ENCODE results near the gene SMAP2.

Gene SMAP2

GRCh38 chr1:40422630-40423263 lies 49.2 kb downstream of the SMAP2 start:
- no peak for DNase-seq

- DNase-seq: no peak
These were observed 49.7 kb downstream of the SMAP2 start for GRCh38 chr1:40423264-40423642.

DNA sequence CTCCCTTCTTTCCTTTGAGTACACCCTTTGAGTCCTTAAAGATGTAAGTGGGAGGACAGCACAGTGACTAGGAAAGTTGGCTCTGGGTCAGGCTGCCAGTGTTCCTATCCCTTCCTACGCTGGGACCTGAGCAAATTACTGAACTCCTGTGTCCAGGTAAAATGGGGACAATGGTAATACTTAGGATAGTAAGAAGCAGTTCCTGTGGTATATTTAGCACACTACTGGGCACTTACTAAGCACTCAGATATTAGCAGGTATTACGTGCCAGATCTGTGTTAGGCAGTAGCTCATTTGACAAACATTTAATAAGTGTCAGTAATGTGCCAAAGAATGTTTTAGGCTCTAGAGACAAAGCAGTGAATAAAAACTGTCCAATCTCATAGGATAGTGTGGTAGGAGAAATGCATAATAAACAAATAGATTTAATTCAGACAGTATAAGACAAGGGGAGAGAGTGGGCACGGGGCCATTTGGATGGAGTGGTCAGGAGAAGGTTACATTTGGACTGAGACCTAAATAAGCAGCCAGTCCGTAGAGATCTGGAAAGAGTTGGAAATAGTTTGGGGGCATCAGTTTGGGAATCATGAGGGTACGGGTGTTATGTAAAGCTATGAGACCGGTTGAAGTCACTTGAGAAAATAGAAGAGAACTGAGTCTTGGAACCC lies 50.6 kb downstream of the SMAP2 start:
- DNase-seq: no peak

DNA sequence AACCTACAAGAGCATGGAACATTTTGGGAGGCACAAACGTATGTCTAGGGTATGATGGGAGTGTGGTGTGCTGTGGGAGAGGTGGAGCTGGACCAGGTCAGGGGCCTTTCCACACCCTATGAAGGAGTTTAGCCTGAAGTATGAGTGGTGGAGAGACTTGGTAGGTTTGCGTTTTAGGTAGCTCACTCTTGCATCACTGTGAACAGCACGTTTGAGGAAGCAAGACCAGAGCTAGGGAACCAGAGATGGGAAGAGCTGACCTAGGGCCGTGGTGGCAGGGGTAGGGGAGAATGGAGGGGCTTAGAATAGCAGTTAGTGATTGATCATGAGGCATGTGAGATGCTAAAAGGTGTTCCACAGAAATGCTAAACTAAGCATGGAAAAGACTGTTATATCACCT lies 51.7 kb downstream of the SMAP2 start:
- DNase-seq: no peak

GRCh38 chr1:40431385-40431784 lies 57.9 kb downstream of the SMAP2 start:
- no peak for DNase-seq

GRCh38 chr1:40432644-40433390 lies 59.3 kb downstream of the SMAP2 start:
- no peak for DNase-seq

DNA sequence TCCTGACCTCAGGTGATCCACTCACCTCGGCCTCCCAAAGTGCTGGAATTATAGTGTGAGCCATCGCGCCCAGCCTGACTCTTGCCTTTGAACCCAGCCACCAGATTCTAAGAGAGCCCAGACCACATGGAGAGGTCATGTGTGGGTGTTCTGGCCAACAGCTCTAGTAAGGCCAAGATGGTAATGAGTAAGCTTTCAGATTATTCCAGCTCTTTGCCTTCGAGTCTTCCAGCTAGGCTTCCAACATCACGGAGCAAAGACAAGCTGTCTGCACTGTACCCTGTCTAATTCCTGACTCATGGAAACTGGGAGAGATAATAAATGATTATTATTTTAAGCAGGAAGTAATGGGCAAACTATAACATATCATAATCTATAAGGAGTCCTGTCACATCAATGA lies 61.9 kb downstream of the SMAP2 start:
- no peak for DNase-seq

- no peak for DNase-seq
These were observed 62.3 kb downstream of the SMAP2 start for GRCh38 chr1:40435876-40436275.

GRCh38 chr1:40438391-40439015 lies 65.0 kb downstream of the SMAP2 start:
- DNase-seq: no peak

DNA sequence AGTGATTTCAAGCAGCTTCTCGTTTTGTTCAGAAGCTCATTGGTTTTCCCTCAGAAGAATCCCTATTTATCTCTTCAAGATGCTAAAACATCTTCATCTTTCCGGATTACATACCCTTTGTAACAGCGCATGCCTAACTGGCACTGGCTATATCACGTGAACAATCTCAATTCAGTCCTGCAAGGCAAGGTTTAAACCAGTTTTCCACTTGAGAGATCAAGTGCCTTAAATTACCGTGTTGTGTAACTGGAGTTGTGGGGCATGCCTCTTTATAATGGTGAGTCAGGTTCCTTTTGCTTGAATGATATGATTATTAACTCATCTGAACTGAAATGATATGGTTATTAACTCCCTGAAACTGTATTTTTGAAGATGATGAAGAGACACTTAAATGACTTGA lies 65.7 kb downstream of the SMAP2 start:
- peak; percentile 78 for DNase-seq

DNA sequence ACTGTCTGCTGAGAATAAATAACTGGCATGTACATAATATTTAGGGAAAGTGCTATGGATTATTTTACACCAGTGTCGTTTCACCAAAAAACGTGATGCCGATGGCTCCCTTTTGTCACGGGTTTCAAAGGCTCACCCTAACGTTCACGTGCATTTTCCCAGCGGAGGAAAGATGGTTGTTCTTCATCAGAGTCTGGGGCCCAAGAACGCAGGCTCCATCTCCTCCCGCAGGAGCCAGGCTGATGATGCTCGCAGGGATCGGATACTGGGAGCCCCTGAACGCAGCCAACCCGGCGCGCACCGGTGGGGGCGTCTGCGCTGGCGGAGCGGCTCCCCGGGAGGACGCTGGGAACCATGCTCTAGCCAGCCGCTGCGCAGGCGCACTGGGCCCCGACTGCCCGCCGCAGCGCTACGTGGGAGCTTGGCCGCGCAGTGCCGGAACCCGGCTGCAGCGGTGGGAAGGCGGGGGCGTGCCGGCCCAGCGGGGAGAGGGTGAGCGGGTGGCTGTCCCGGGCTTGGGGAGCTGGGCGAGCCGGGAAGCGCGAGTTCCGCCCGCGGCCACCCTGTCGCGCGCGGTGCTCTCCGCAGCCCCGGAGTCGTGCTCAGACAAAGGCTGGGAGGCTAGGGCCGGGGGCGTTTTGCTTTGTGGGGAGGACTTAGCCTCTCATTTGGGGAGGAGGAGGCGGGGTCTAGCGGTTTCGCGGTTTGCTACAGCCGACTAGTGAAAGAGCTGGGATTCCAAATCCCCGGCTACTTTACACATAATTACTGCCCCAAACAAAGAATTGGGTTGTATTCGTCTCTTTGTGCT lies 76.4 kb downstream of the SMAP2 start, which contains the start of gene ZFP69B:
Gene ZFP69B (plus strand): TSS at position 793 of the 811 bp plus-strand sequence. CDS start 486 bp downstream, outside the sequence.
- DNase-seq: peak; percentile 96

GRCh38 chr1:40450495-40451237 lies 77.1 kb downstream of the SMAP2 start:
- peak; percentile 32 for DNase-seq

DNA sequence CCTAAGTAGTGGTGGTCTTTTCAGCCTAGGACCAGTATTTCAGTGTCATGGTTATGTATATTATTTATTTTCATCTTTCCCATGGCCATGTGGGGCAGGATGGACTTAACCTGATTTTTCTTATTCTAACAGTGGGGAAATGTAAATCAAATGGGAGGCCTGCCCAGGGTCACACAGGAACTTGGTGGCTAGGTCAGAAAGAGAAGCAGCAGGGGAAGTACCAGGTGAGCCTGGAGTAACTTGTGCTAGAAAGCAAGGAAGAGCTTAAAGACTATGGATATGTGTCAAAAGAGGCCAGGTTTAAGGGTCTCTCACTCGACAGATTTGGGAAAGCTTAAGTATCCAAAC lies 77.7 kb downstream of the SMAP2 start:
- no peak for DNase-seq

DNA sequence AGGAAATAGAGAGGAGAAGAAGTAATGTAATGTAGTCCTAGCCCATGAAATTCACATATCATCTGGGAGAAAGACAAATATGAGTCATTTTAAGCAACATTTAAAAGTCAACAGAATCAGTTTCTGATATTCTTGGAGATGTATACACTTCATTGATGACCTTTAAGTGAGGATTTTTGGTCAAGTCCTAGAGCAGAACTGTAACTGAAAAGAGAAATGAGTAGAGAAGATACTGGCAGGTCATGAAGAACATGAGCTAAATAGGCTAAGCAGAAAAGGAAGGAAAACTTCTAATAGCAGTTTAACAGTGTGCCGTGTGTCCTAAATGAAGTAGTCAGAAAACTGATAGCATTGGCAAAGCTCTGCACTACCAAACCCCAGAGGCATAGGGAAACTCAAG lies 81.3 kb downstream of the SMAP2 start:
- DNase-seq: no peak

GRCh38 chr1:40462956-40463590 lies 89.5 kb downstream of the SMAP2 start:
- no peak for DNase-seq

- no peak for DNase-seq
These were observed 95.8 kb downstream of the SMAP2 start for GRCh38 chr1:40469327-40469726.
